COLO668 (cell line): ENCODE measurements around the gene HOXD10.

Source experiments
- DNase-seq: peaks from one replicate; lab custom pipeline; 2025; ENCODE audit not compliant: unreplicated experiment; lab: John Stamatoyannopoulos, UW

HOXD10 gene

GRCh38 chr2:176115883-176116813 is at the start of gene HOXD10:
Gene HOXD10 (plus strand): TSS chr2:176116778. CDS start chr2:176116834, 56 bp downstream.
- DNase-seq: peak; percentile 81

- no peak for DNase-seq
Measured at GRCh38 chr2:176067589-176068418, 48.8 kb upstream of the HOXD10 start.

DNA sequence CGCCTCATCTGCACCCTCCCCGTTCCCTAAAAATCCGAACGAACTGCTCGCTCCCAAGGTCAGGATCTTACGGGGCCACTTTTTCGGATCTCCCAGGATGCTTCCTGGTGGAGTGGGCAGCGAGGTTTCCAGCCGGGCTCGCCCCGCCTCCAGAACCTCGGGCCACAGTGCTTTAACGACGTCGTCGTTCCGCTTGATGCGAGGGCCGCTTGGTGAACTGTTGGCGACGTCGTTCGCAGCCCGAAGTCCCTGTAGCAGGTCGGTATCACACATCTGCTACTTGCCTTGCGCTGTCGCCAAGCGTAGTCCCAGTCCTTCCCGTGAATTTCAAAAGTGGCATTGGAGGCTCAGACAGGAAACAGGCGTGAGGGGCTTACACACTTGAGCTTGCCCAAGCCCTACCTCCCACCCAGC is 48.2 kb upstream of the HOXD10 start:
- DNase-seq: no peak

GRCh38 chr2:176071330-176072291 is 45.0 kb upstream of the HOXD10 start:
- DNase-seq: no peak

- DNase-seq: no peak
Measured at GRCh38 chr2:176072292-176072669, 44.3 kb upstream of the HOXD10 start.

DNA sequence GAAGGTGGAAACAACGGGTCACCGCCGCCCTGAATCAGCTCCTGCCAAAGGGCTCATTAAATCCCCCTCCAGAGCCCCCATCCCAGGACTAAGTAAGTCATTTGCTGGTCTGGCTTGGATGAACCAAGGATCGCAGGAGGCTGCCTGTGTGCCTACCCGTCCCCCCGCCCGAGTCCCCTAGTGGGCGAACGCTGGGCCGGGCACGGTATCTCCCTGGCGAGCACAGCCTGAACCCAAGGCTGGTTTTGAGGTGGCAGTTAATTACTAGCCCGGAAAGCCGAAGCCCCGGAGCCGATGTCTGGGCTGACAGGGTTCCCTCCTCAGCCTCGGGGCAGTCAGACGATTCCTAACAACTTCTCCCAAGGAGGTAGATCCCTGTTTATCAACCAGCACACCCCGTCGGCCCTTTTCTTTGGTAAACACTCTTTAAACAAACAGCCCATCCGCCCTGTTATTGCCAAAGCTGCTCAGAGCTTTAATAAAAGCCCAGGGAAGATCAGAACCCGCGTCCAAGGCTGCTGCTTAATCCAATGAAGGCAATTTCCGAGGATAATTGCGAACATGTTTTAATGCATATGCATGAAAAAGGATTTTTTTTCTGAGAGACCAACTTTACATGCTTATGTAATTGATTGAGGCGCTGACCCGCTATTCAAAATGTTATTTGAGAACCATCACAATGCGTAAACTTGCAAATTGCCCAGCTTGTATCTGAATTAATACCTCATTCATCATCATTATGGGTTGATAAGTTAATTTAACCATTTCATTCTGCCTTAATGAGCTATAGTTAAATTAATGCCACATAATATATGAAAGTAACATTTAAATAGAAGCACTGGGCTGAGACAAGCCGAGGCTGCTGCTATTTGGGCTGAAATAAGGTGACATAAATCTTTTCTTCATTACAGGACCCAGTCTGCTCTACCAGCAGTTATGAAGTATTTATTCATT is 43.4 kb upstream of the HOXD10 start:
- no peak for DNase-seq

DNA sequence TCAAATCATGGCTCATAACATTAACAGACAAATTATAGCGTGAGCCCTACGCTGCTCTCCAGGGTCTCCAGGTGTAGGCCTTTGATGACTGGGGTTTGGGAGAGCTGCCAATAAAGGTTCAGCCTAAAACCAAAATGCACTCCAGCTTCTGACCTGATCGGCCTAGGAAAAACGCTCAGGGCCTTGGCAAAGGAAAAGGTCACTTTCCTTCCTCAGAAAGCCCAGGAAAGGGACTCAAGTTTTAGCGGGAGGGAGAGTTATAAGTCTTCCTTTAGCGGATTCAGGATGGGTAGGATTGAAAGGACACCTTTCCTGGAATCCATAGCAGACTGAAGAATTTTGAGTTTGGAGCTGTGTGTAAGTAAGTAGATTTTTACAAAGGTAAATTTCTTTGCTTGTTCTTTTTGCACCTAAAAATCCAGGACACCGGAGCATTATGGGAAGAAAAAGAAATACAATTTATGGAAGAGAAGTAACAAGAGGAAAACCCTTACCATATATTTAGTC is 41.6 kb upstream of the HOXD10 start:
- DNase-seq: no peak

- no peak for DNase-seq
Measured at GRCh38 chr2:176075481-176075880, 41.1 kb upstream of the HOXD10 start.

- no peak for DNase-seq
Measured at GRCh38 chr2:176076063-176076462, 40.5 kb upstream of the HOXD10 start.

GRCh38 chr2:176076796-176077195 is 39.8 kb upstream of the HOXD10 start:
- DNase-seq: no peak

GRCh38 chr2:176078541-176079284 is 37.9 kb upstream of the HOXD10 start:
- DNase-seq: no peak

DNA sequence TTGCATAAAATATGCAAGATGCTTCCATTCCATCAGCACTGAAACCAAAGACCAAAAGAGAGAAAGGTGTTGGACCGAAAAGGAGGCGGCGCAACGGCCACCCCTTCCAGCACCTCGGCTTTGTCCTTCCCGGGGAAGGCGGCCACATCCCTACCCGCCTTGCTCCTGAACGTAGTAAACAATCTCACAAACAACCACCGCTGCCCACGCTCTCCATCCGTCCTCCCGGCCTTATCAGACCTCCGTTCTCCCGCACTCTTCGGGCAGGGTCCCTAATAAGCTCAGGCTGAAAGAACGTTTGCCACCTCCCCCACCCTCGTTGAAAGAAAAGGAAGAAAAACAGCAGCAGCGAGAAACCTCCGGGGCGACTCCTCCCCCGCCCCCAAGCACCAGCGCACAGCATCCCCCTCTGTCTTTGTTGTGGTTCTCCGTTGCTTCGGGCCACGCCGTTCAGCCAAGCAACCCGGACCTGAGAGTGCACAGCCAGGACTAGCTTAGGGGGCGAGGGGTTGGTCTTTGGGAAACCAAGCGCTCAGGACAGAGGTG is 37.2 kb upstream of the HOXD10 start:
- no peak for DNase-seq

DNA sequence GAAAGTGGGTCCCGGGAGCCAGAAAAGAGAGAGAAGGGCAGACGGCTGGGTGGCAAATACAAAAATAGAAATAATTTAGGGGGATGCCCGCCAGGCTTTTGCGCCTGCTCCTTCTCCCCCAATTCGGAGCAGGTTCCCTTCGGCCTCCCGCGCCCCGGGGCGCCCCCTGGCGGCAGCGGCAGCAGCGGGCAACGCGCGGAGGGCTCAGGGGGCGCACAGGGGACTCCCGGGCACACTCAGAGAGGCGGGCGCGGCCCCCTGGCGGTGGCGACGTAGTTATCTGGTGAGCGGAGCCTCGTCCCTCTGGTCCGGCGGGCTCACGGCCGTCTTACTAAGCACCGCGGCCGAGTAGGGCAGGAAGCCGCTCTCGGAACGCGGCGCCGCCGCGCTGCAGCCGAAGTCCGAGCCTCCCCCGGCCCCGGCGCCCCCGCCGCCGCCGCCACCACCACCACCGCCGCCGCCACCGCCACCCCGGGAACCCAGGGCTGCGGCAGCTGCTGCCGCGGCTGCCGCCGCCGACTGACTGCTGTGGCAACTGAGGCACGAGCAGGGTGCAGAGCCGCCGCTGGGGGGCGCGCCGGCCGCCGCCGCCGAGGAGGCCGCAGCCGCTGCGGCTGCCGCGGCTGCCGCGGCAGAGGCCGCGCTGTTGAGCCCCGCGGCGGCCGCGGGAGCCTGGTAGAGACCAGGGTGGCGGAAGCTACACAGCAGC is 36.6 kb upstream of the HOXD10 start:
- peak; percentile 87 for DNase-seq

GRCh38 chr2:176080540-176081375 is 35.8 kb upstream of the HOXD10 start:
- peak; percentile 85 for DNase-seq

DNA sequence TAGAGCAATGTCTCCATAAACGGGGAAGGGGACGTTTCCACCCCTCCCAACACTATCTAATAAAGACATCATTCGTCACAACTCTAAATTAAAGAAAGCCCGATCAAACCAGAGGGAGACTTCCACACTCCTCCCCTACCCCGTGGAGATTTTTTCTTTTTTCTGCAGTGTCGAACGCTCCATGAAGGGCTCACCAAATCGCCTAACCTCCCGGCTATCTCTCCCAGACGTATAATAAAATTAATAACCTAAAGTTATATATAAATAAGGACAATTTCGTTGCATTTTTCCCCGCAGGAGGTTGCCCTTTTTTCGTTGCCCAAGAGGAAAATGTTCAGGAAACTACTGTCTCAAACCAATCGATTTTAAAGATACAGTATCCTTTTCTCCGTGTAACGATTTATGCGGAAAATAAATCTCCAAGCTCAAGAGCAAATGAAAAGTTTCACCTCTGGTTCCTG is 35.2 kb upstream of the HOXD10 start:
- DNase-seq: no peak

GRCh38 chr2:176081837-176082524 is 34.6 kb upstream of the HOXD10 start:
- DNase-seq: peak; percentile 76
